ENCODE results near the gene COQ9.

COQ9 gene

DNA sequence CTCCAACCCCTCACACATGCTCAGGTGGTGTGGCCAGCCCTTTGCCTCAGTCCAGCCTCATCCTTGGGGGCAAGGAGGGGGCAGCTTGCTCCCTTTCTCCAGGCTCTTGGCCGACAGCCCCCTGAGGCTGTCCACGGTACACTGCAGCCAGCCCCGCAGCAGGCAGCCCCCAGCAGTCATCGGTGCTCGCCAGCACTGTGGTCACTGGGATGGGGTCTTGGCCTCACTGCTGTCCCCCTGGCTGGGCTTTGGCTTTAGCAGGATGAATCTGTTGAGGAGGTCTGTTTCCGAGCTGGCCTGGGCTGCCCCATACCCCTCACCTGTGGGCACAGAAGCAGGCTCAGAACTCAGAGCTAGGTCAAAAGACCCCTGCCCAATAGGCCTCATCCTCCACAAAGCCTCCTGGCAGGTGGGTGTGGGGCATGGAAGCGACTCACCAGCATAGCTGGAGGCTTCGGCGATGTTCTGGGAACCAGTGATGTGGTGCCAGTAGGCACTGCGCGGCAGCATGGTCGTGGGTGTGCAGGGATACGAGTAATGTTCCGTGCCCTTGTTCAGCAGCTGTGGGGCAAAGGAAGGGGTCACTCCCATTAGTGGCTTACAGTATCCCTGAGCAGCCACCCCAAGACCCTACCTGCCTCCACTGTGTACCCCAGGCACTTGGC, 26.0 kb downstream of the COQ9 start:
- no peak for DNase-seq (ENCODE audit: low read depth)

DNA sequence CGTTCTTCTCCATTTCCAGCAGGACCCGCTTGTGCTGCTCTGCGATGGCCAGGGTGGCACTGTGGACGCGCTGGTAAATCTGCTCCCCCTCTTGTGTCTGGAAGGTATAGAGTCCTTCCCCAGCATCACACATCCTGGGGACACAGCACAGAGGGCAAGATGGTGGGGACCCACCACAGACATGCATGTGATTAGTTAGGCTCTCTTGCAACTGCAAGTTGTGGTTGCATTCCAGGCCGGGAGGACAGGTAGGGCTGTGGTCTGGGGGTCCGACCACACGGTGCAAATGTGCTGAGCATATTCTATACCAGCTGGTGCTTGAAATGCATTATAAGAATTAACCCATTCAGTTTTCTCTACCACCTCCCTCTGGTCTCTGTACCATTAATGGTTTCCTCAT, 26.6 kb downstream of the COQ9 start:
- no peak for DNase-seq (ENCODE audit: low read depth)

DNA sequence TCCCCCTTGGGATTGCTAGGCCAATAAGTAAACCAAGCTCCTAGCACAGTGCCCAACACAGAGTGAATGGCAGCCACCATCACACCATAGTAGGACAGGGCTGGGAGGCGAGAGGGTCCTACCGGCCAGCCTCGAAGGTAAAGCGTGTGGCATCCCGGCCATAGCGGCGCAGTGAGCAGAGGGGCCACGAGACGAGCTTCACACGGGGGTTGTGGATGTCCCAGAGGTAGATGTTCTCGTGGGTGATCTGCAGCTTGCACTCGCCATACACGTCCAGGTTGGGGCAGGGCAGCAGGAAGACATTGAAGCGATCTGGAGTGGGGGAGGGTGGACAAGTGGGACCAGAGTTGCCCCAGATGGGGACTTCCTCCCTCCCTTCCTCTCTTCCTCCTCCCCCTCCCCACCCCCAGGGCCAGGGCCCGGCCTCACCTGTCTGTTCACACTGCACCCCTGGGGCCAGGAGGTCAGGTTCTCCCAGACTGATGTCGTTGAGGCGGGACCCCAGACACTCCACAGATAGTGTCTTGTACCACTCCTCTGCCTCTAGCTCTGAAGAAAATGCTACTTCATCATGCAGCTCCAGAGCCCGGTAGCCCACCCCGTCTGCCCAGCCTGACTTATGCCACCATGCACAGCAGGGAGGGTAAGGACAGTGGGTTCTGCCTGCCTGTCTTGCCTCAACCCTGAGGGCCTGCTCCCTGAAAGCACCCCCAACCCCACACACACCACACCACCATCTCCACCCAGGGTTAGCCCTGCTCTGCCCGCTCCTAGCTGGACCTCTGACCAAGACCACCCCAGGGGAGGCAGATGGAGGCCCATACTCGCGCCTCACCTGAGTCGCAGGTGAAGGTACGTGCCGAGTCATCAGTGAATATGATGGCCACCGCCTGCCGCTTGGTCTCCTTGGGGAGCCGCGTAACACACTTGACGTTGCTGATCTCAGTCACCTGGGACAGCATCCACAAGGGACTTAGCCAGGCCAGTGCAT, 27.7 kb downstream of the COQ9 start:
- no peak for DNase-seq (ENCODE audit: low read depth)

DNA sequence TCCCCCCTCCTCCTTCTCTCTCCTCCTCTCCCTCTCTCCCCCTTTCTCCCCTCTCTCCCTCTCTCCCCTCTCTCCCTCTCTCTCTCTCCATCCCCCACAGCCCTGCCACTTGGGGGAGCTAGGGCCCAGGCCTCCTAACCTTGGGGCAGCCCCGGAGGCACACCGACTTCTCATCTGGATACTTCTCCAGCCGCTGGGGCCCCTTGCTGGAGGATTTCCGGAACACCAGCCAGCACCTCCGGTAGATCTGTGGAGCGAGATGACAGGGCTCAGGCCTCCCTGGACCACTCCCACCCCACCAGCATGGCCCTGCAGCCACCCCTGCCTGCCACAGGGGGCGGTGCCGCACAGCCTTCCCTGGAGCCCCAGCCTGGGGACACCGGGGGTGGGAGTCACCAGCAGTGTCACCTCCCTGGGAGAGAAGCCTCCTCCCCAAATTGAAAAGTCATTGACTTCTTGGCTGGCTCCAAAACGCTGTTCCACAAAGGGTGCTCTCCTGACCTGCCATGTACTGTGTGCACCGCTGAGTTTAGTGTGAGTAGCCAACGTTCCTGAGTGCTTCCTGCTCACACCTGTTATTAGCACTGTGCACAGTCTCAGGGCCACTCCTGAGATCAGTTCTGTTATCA, 28.5 kb downstream of the COQ9 start:
- DNase-seq (ENCODE audit: low read depth): no peak

DNA sequence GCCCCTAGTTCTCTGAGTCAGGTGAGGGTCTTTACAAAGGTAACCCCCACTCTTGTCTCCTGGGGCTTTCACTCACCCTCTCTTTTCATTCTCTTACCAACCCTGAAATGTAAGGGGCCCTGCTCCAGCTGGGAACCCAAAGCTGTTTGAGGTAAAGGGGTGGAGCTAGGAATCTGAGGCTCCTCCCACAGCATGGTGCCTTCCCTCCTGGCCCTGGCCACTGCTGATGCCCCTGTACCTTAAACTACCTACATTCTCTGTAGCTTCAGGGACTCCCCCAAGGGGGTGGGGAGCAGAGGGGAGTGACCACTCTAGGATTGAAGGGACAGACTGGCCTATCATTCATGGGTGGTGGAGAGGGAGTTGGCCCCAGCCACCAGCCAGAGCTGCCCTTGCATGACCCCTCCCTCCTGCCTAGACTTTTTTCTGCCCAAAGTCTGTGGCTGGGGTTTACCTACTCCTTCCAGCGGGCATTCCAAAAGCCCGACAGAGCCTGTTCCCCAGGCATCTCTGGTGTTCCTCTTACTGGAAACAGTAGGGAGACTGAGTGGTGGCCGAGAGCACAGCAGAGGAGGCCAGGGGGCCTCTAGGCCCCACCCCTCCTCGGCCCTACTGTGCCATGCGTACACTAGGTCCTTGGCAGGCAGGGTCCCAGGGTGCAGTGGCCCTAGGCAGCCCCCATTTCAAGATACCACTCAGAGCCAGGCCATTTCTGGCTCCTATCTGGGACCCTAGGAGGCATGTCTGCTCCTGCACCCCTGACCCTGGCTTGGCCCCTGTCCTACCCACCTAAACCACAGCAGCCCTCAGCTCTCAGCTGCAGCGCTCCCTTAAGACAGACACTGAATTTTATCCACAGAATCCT, 29.5 kb downstream of the COQ9 start:
- no peak for DNase-seq (ENCODE audit: low read depth)

DNA sequence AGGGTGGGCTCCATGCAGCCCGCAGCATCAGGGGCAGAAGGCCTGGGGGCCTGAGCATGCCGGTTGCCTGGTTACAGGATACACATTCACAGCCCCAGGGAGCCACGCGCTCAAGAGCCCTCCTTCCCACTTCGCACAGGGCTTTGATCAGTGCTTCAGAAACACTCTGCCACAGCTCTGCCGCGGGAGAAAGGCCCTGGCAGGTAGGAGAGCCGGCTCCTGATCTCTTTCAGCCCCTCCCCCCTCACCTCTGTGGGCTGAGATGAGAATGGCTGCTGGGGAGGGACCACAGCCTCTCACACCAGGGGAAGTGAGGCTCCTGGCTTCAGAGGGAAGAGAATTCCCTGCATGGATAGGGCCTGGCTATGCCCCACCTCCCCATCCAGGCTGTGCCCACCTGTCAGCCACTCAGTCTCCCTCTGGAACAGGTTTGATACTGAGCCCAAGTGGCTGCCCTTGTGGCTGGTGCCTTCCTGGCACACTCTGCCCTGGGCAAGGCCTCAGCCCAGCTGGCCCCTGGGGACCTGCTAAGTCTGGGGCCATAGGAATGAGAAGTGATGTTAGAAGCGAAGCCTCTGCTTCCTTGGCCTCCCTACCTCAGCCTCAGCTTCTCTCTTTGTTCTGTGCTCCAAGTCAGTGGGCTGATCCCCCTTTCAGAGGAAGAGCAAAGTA, 30.4 kb downstream of the COQ9 start:
- DNase-seq (ENCODE audit: low read depth): no peak

DNA sequence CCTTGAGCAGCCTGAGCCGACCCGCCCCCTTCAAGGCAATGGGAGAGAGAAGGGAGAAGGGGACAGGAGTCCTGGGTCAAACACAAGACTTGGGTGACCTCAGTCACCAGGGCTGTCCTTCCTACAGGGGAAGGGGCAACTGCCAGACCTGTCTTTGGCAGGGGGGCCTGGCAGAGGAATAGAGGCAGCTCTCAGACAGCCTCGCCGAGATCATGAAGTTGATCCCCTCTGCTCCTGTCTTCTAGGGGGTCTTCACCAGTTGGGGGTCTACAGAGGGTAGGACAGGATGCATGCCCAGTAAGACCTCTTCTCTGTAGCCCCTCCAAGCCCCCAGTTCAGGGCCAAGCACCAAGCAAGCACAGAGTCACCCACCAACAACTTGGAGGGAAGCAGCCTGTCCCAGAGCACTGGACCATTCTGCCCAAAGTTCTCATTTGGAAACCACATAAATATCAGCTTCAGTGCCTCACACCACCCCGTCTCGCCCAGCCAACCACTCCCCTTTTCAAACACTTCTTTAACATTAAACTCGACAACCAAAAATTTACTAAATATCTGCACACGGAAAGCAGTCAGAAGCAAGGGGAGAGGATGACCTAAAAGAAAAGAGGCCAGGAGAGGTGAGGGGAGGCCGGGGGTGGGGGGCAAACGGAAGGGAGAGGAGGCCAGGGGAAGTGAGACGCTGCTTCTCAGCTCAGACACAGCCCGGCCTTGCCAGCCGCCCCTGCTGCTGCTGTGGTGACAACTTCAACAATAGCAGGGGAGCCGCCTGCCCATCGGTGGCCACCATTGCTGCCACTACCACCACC, 31.3 kb downstream of the COQ9 start:
- DNase-seq (ENCODE audit: low read depth): no peak

DNA sequence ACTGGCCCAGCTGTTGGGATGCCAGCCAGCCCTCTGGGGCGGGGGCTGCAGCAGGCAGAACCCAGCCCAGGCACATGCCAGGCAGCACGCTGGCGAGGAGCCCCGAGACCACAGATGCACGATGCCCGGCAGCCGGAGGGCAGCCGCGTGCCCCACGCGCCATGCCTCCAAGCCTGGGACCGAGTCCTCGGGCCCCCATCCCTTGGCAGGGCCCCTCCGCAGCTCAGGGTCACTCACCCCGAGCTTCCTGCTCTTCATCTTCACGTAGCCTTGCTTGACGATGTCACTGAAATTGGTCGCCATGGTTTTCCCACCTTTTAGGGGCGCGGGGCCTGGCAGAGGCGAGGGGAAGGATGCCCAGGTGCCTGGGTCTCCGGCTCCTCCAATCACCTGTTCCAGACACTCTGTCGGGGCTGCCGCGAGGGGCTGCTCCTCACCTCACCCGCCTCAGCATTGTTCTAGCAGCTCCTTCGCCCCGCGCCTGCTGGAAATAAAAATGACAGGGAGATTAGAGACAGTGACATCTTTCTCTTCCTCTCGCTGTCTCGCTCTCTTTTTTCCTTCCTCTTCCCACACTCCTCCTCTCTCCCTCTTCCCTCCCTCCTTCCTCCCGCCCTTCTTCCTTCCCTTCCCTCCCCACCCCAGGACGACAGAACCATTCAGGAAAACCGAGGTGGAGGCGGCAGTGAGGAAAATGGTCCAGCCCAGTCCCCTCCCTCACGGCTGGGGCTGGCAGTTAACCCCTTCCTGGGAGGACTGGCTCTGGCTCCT, 32.1 kb downstream of the COQ9 start:
- no peak for DNase-seq (ENCODE audit: low read depth)

DNA sequence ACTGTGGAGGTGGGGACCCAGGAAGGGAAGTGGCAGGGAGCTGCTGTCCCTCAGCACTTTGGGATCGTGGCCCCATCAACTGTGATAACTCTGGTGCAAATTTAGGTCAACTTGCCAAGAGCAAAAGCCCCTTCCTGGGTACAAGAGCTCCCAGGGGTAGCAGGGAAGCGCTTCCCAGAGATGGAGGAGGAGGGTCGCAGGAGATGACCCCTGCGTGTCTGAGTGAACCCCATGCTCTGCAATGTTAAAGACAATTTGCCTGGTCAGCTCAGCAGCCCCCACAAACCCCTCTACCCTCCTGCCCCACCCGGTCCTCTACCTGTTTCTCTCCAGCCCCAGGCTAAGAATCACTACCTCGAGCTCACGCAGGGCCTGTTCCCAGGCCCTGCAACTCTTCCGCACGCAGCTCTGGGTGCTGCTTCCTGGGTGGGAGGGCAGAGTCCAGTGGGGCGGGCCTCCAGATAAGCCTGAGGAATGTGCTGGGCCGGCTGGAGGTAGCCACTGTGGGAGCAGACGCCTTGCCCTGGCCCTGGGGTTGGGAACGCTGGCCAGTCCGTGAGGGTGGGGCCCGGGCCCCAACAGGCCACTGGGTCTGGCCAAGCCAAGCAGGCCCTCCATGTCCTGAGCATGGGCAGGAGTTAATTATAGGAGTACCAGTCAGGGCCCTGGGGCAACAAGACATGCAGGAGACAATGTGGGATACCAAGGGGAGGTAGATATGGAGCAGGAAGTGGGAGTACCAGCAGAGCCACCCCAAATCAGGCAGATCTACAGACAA, 32.9 kb downstream of the COQ9 start:
- no peak for DNase-seq (ENCODE audit: low read depth)

DNA sequence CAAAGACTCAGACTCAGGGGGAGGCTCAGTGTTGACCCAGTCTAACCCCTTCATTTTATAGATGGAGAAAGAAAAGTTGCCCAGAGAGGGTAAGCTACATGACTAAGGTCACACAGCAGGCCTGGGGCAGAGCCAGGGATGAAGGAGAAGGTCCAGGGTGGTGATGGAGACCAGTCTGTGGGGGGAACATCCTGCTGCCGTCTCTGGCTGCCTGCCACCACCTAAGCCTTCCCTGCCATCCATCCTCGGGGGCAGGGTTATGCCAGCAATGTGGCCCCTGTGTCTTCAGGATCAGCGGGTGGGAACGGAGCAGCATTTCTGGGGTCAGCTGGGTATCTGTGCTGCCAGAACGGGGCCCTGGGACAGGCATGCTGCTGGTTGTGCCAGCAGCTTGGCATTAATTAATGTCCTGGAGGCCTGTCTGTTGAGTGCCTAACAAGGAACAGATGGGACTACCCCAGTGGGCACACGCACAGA, 33.5 kb downstream of the COQ9 start:
- DNase-seq (ENCODE audit: low read depth): no peak

DNA sequence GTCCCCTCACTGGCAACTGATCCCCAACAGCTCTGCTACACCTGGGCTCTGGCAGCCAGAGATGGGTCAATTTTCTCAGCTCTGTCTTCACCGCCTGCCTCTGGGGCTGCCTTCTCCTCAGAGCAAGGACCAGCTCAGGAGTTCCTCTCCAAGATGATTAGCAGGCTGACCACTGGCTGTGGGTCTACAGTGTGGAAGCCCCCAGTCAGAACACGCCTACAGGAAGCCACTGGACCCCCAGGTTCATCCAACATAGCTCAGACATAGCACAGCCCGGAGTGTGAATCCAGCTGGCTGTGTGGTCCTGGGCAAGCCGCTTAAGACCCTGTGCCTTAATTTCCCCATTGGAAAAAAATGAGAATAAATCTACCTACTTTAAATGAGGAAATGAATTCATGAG, 34.1 kb downstream of the COQ9 start:
- DNase-seq (ENCODE audit: low read depth): no peak

DNA sequence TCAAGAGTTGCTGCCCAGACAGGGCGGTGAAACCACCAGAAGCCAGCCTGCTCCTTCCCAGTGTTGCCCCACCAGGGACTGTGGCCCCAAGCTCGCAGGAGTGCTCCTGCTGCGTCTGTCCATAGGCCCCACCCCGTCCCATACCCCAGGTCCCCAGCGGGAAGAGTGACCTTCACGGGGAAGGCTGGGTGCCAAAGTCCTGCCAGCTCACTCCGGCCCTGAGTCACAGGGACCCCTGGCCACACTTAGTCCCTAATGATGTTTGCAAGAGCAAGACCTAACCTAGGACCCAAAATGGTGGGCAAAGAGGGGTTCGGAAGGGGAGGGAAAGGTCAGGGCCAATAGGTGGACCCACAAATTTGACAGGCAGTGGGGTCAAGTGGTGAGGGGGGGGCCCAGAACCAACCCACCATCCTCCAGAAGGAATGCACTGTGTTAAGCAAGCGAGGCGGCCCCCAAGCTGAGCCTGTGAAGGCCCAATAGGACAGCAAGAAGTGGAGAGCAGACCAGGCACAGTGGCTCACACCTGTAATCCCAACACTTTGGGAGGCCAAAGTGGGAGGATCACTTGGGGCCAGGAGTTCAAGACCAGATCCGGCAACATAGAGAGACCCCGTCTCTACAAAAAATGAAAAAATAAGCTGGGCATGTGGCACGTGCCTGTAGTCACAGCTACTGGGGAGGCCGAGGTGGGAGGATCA, 35.7 kb downstream of the COQ9 start:
- no peak for DNase-seq (ENCODE audit: low read depth)

DNA sequence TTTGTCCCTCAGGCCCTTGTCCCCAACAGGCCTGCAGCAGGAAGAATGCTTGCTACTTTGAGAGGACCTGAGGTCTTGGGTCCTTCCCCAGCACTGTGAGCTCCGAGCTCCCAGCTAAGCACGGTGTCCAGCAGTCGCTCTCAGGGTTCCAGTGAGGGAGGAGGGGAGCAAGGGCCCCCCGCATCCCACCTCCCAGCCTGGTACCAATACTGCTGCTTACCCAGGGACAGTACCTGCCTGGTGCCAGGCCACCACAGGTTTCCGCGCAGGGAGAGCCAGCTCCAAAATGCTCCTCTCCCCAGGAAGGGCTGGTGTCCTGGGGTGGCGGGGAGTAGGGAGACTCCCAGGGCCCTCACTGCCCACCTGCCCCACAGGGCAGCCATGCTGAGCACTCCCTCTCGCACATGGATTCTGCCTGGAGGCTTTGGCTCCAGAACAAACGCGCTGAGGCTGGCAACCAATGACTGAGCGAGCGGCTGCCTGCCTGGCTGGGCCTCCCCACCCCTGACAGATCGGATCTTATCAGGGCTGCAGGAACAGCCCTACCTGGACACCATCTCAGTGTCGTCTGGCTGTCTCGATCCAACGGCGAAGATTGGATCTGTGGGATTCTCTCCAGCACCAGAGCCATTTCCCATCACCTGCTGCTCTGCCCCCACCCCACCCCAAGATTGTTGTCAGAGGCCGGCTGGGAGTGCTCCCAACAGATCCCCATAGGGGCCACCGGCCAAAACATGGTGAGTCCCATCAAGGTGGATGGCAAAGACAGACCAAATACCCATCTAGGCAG, 36.6 kb downstream of the COQ9 start:
- DNase-seq (ENCODE audit: low read depth): no peak

DNA sequence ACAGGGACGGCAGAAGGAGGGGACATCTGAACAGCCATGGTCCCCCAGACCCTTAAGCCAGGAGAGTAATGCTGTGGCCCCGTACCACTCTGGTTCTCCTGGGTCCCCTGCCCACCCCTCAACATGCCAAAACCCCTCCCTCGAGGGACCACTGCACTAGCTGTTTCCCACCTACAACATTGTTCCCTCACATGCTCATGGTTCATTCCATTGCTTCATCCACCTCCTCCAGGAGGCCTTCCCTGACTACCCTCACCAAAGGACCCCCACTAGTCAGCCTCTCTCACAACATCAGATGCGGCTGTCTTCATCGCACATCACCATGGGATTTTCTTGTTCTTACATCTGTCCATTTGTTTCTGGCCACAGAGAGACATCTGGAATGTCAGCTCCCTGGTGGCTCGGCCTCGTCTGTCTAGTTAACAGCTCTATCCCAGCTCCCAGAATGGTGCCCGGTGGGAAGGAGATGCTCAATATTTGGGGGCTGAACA, 37.3 kb downstream of the COQ9 start:
- DNase-seq (ENCODE audit: low read depth): no peak

DNA sequence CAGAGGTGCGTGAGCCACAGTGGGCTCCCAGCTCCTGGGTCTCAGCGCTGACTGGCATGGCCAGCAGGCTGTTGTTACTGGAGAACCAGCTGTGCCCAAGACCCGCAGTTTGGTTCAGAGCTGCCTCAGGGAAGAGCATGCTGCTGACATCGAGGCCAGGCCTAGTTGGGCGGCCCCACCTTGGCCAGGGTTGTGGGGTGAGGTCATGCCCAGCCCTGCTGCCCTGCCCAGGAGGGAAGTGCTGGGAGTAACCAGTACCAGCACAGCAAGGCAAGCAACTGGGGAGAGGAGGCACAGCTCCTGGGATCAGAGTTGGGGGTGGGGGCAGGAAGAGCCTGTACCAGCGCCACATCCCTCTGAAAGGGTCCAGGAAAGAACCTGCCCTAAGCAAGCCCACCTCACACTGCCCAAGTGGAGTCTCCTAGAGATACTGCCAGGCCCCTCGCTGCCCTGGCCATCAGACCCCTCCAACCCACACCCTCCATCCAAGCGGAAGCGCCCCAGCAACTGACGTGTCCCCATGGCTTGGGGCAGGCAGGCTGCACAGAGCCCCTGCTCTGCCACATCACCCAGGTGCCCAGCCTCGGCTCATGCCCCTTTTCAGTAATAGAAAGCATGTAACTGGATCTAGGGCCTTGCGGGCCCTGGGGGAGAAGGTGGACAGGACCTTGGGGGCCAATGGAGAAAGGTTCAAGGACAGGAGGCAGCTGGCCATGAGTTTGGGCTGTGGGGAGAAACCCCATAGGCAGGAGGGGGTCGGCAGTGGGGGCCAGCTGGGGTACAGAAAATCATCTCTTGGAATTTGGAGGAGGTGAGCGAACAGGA, 38.0 kb downstream of the COQ9 start:
- DNase-seq (ENCODE audit: low read depth): no peak
